ENCODE measurements around the gene IFNGR2. TPM values are rescaled to one million over a fixed set of nuclear protein-coding genes. Genes with fewer than 3 reads are reported as not detected.

IFNGR2 gene
- total and polyA plus RNA-seq, 2 of the 13 experiments (the other 11 are each of a cell fraction or from before 2014, with no cell fraction given), result 61.3 to 117 TPM

DNA sequence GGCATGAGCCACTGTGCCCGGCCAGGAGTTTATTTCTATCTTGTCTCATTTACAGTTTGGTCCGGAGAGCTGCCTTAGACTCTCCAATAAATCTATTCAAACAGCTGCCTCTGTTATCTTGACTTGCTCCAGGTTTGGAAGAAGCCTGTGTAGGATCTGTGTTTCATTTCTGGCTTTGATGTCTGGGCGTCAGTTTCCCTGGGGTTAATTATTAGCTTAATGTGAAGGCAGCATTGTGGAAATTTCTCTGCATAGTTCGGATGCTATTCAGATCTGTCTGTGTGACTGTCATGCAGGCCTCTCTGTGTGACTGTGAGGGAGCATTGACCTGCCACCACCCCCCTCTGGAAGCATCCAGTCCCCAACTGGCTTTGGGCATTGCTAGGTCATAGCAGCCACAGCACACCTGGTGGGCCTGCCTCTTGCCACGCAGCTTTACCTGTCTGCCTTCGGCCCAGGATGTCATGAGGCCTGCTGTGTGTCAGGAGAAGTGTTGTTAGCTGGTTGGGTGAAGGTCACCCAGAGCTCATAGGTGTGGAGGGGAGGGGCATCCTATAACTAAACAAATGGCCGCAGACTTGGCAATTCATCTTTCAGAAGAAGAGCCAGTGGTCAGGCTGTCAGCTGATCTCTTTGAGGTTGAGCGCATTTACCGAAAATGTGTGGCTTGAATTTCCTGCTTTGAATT lies 9.8 kb downstream of the IFNGR2 start (continued):
- no peak for TF ChIP-seq ZSCAN30 (CRISPR knock-in tag; IDR thresholded peaks at IDR 0.05)
- TF ChIP-seq, protein P1, sequence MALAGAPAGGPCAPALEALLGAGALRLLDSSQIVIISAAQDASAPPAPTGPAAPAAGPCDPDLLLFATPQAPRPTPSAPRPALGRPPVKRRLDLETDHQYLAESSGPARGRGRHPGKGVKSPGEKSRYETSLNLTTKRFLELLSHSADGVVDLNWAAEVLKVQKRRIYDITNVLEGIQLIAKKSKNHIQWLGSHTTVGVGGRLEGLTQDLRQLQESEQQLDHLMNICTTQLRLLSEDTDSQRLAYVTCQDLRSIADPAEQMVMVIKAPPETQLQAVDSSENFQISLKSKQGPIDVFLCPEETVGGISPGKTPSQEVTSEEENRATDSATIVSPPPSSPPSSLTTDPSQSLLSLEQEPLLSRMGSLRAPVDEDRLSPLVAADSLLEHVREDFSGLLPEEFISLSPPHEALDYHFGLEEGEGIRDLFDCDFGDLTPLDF (CRISPR knock-in tag; IDR thresholded peaks at IDR 0.05), result no peak
- no peak for TF ChIP-seq TMF1 (CRISPR knock-in tag; IDR thresholded peaks at IDR 0.05; ENCODE audit: low read depth)
- 0 out of 2 replicates have a peak, but pooled peaks have one; percentile 16 for TF ChIP-seq ISL2 (CRISPR knock-in tag; IDR thresholded peaks at IDR 0.05)
- TF ChIP-seq, protein P2, sequence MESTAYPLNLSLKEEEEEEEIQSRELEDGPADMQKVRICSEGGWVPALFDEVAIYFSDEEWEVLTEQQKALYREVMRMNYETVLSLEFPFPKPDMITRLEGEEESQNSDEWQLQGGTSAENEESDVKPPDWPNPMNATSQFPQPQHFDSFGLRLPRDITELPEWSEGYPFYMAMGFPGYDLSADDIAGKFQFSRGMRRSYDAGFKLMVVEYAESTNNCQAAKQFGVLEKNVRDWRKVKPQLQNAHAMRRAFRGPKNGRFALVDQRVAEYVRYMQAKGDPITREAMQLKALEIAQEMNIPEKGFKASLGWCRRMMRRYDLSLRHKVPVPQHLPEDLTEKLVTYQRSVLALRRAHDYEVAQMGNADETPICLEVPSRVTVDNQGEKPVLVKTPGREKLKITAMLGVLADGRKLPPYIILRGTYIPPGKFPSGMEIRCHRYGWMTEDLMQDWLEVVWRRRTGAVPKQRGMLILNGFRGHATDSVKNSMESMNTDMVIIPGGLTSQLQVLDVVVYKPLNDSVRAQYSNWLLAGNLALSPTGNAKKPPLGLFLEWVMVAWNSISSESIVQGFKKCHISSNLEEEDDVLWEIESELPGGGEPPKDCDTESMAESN (CRISPR knock-in tag; conservative IDR thresholded peaks at IDR 0.05), result peak; percentile 64; the same call in 1 of the 2 replicates
- no peak for TF ChIP-seq NCOA5 (CRISPR knock-in tag; IDR thresholded peaks at IDR 0.05)
- TF ChIP-seq ZFAT (CRISPR knock-in tag; conservative IDR thresholded peaks at IDR 0.05), result no peak
- peak; percentile 61; the same call in 1 of the 2 replicates for TF ChIP-seq SNAI1 (CRISPR knock-in tag; IDR thresholded peaks at IDR 0.05; ENCODE audit: borderline replicate concordance)
- TF ChIP-seq, protein P3, sequence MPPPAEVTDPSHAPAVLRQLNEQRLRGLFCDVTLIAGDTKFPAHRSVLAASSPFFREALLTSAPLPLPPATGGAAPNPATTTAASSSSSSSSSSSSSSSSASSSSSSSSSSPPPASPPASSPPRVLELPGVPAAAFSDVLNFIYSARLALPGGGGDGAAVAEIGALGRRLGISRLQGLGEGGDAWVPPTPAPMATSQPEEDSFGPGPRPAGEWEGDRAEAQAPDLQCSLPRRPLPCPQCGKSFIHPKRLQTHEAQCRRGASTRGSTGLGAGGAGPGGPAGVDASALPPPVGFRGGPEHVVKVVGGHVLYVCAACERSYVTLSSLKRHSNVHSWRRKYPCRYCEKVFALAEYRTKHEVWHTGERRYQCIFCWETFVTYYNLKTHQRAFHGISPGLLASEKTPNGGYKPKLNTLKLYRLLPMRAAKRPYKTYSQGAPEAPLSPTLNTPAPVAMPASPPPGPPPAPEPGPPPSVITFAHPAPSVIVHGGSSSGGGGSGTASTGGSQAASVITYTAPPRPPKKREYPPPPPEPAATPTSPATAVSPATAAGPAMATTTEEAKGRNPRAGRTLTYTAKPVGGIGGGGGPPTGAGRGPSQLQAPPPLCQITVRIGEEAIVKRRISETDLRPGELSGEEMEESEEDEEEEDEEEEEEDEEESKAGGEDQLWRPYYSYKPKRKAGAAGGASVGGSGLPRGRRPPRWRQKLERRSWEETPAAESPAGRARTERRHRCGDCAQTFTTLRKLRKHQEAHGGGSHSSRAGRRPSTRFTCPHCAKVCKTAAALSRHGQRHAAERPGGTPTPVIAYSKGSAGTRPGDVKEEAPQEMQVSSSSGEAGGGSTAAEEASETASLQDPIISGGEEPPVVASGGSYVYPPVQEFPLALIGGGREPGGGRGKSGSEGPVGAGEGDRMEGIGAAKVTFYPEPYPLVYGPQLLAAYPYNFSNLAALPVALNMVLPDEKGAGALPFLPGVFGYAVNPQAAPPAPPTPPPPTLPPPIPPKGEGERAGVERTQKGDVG (CRISPR knock-in tag; IDR thresholded peaks at IDR 0.05; ENCODE audit: borderline replicate concordance), result peak; percentile 65; the same call in 1 of the 2 replicates
- TF ChIP-seq, protein P4, sequence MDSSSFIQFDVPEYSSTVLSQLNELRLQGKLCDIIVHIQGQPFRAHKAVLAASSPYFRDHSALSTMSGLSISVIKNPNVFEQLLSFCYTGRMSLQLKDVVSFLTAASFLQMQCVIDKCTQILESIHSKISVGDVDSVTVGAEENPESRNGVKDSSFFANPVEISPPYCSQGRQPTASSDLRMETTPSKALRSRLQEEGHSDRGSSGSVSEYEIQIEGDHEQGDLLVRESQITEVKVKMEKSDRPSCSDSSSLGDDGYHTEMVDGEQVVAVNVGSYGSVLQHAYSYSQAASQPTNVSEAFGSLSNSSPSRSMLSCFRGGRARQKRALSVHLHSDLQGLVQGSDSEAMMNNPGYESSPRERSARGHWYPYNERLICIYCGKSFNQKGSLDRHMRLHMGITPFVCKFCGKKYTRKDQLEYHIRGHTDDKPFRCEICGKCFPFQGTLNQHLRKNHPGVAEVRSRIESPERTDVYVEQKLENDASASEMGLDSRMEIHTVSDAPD (CRISPR knock-in tag; IDR thresholded peaks at IDR 0.05), result no peak
- no peak for TF ChIP-seq AGO1 (IDR thresholded peaks at IDR 0.05; ENCODE audit: low read depth, low read length, poor library complexity, severe bottlenecking)
- TF ChIP-seq, protein P5, sequence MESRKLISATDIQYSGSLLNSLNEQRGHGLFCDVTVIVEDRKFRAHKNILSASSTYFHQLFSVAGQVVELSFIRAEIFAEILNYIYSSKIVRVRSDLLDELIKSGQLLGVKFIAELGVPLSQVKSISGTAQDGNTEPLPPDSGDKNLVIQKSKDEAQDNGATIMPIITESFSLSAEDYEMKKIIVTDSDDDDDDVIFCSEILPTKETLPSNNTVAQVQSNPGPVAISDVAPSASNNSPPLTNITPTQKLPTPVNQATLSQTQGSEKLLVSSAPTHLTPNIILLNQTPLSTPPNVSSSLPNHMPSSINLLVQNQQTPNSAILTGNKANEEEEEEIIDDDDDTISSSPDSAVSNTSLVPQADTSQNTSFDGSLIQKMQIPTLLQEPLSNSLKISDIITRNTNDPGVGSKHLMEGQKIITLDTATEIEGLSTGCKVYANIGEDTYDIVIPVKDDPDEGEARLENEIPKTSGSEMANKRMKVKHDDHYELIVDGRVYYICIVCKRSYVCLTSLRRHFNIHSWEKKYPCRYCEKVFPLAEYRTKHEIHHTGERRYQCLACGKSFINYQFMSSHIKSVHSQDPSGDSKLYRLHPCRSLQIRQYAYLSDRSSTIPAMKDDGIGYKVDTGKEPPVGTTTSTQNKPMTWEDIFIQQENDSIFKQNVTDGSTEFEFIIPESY (CRISPR knock-in tag; IDR thresholded peaks at IDR 0.05), result no peak
- TF ChIP-seq, protein P6, sequence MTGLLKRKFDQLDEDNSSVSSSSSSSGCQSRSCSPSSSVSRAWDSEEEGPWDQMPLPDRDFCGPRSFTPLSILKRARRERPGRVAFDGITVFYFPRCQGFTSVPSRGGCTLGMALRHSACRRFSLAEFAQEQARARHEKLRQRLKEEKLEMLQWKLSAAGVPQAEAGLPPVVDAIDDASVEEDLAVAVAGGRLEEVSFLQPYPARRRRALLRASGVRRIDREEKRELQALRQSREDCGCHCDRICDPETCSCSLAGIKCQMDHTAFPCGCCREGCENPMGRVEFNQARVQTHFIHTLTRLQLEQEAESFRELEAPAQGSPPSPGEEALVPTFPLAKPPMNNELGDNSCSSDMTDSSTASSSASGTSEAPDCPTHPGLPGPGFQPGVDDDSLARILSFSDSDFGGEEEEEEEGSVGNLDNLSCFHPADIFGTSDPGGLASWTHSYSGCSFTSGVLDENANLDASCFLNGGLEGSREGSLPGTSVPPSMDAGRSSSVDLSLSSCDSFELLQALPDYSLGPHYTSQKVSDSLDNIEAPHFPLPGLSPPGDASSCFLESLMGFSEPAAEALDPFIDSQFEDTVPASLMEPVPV (CRISPR knock-in tag; IDR thresholded peaks at IDR 0.05), result no peak
- no peak for TF ChIP-seq ZNF766 (CRISPR knock-in tag; IDR thresholded peaks at IDR 0.05; ENCODE audit: borderline replicate concordance)
- no peak; the same call in 1 of the 2 replicates for TF ChIP-seq STAG1 (CRISPR knock-in tag; IDR thresholded peaks at IDR 0.05)
- no peak for TF ChIP-seq HIVEP1 (CRISPR knock-in tag; IDR thresholded peaks at IDR 0.05)
- TF ChIP-seq ZNF577 (CRISPR knock-in tag; IDR thresholded peaks at IDR 0.05; ENCODE audit: borderline replicate concordance, low read depth), result no peak

All from HepG2 (cell line).